H1 (cell line): Measurements from ENCODE around the gene C6orf163. TPM values are rescaled to one million over a fixed set of nuclear protein-coding genes. Genes with fewer than 3 reads are reported as not detected.

Experiments used
- CTCF ChIA-PET: fragments of 300-600 bp; sonication (Branson Sonifier 250); formaldehyde crosslinking; loops from one replicate; lab custom pipeline; 2021; ENCODE audit not compliant: partially characterized antibody; lab: Charles Lee
- POLR2A ChIA-PET: fragments of 300-600 bp; sonication (Branson Sonifier 250); formaldehyde crosslinking; loops from one replicate; lab custom pipeline; 2021; ENCODE audit warnings: inconsistent platforms; ENCODE audit not compliant: partially characterized antibody; lab: Charles Lee
- DNase-seq, 2 experiments: peaks; one replicate each; pipeline versions ENCODE4 v3.0.0 to v3.0.0-alpha.2; 2010 to 2022; ENCODE audit warnings: low spot score in 2 of 2, low read depth in 1 of 2, mixed read lengths in 1 of 2
- FAIRE-seq: peaks from 2 replicates; lab custom pipeline; 2011; peaks lifted over from hg19 to GRCh38; lab: Jason Lieb, UNC
- H2AFZ ChIP-seq: 2 replicates; pipeline ENCODE4 v1.8.1; 2012; ENCODE audit warnings: low read length, inconsistent platforms
- H2AK5ac ChIP-seq: 2 replicates; pipeline ENCODE4 v1.6.1; 2013; ENCODE audit warnings: low read depth, low read length
- H2BK120ac ChIP-seq: replicated peaks from 2 replicates; pipeline ENCODE3; 2013; ENCODE audit warnings: low read depth, low read length, inconsistent platforms
- H2BK12ac ChIP-seq: 2 replicates; pipeline ENCODE4 v1.6.1; 2013; ENCODE audit warnings: low read depth, low read length
- H2BK15ac ChIP-seq: 2 replicates; pipeline ENCODE4 v1.6.1; 2013; ENCODE audit warnings: low read length
- H2BK20ac ChIP-seq: 2 replicates; pipeline ENCODE4 v1.6.1; 2013; ENCODE audit warnings: low read length
- H2BK5ac ChIP-seq: 2 replicates; pipeline ENCODE4 v1.6.1; 2013; ENCODE audit warnings: low read depth, low read length
- H3K14ac ChIP-seq: 2 replicates; pipeline ENCODE4 v1.6.1; 2013; ENCODE audit warnings: inconsistent platforms; ENCODE audit not compliant: insufficient read length
- H3K18ac ChIP-seq: 2 replicates; pipeline ENCODE4 v1.6.1; 2013; ENCODE audit warnings: low read length; ENCODE audit errors: extremely low read depth
- H3K23ac ChIP-seq: 2 replicates; pipeline ENCODE4 v1.6.1; 2013; ENCODE audit warnings: inconsistent platforms; ENCODE audit not compliant: insufficient read length
- H3K23me2 ChIP-seq: 2 replicates; pipeline ENCODE4 v1.6.1; 2013; ENCODE audit warnings: low read depth, low read length
- H3K27ac ChIP-seq: 2 replicates; pipeline ENCODE4 v1.6.1; 2011; ENCODE audit warnings: low read depth, low read length, inconsistent platforms
- H3K27me3 ChIP-seq, 4 experiments: replicated peaks in 1 of 4; 1 replicate in 1 of 4; 2 replicates in 3 of 4; pipeline versions ENCODE4 v1.6.1 to v1.8.1; 2011 to 2013; ENCODE audit warnings: low read length in 3 of 4, mild to moderate bottlenecking in 3 of 4, inconsistent platforms in 2 of 4, mixed read lengths in 2 of 4, moderate library complexity in 1 of 4; ENCODE audit not compliant: control insufficient read depth in 3 of 4, insufficient read depth in 3 of 4; ENCODE audit errors: extremely low read depth in 1 of 4
- H3K36me3 ChIP-seq, 4 experiments: 2 replicates each; pipeline versions ENCODE4 v1.6.1 to v1.8.1; 2011 to 2013; ENCODE audit warnings: mild to moderate bottlenecking in 4 of 4, low read length in 3 of 4, moderate library complexity in 2 of 4, control low read depth in 1 of 4, inconsistent platforms in 1 of 4; ENCODE audit not compliant: insufficient read depth in 4 of 4, control insufficient read depth in 2 of 4
- H3K4ac ChIP-seq: replicated peaks from 2 replicates; pipeline ENCODE3; 2013; ENCODE audit warnings: low read length, low read depth, mixed read lengths, inconsistent platforms; ENCODE audit not compliant: insufficient read length
- H3K4me1 ChIP-seq, 4 experiments: replicated peaks in 1 of 4; 1 replicate in 1 of 4; 2 replicates in 3 of 4; pipeline versions ENCODE4 v1.6.1 to v1.8.1; 2011 to 2013; ENCODE audit warnings: low read length in 3 of 4, inconsistent platforms in 2 of 4, mixed read lengths in 1 of 4; ENCODE audit not compliant: insufficient read depth in 4 of 4, control insufficient read depth in 3 of 4
- H3K4me2 ChIP-seq, 2 experiments: 2 replicates each; pipeline versions ENCODE4 v1.6.1 to v1.8.1; 2011 to 2013; ENCODE audit warnings: low read depth in 2 of 2, low read length in 2 of 2, control low read depth in 1 of 2, inconsistent platforms in 1 of 2, mild to moderate bottlenecking in 1 of 2; ENCODE audit not compliant: insufficient read depth in 1 of 2
- H3K4me3 ChIP-seq, 4 experiments: fragments of 200-600, 300-600 bp in 1 of 4; sonication (generic), shearing (Covaris generic), sonication (Bioruptor Twin) in 1 of 4; 2 replicates each; pipeline versions ENCODE4 v1.5.1 to v1.8.1; 2011 to 2016; ENCODE audit warnings: low read length in 4 of 4, low read depth in 3 of 4, control low read depth in 2 of 4, inconsistent platforms in 2 of 4, mild to moderate bottlenecking in 2 of 4, mixed read lengths in 1 of 4, moderate library complexity in 1 of 4; ENCODE audit not compliant: insufficient read depth in 2 of 4; ENCODE audit errors: extremely low read depth in 1 of 4
- H3K56ac ChIP-seq: replicated peaks from 2 replicates; pipeline ENCODE3; 2013; ENCODE audit warnings: low read depth, mild to moderate bottlenecking, mixed read lengths, low read length, inconsistent platforms; ENCODE audit not compliant: insufficient read length
- H3K79me1 ChIP-seq: 2 replicates; pipeline ENCODE4 v1.6.1; 2013; ENCODE audit warnings: low read depth, low read length, control low read depth
- H3K79me2 ChIP-seq, 2 experiments: 2 replicates each; pipeline versions ENCODE4 v1.6.1 to v1.8.1; 2012 to 2013; ENCODE audit warnings: low read length in 2 of 2, mild to moderate bottlenecking in 2 of 2, inconsistent platforms in 1 of 2; ENCODE audit not compliant: insufficient read depth in 2 of 2, control insufficient read depth in 1 of 2
- H3K9ac ChIP-seq, 4 experiments: replicated peaks in 1 of 4; 1 replicate in 1 of 4; 2 replicates in 3 of 4; pipeline versions ENCODE4 v1.6.1 to v1.8.1; 2011 to 2013; ENCODE audit warnings: low read depth in 3 of 4, low read length in 3 of 4, control low read depth in 2 of 4, mild to moderate bottlenecking in 2 of 4, moderate library complexity in 2 of 4, inconsistent platforms in 1 of 4; ENCODE audit errors: extremely low read depth in 1 of 4
- H3K9me3 ChIP-seq, 2 experiments: 2 replicates each; pipeline versions ENCODE4 v1.6.1 to v1.8.1; 2012 to 2013; ENCODE audit warnings: mild to moderate bottlenecking in 2 of 2, moderate library complexity in 2 of 2, control low read depth in 1 of 2, inconsistent platforms in 1 of 2, low read depth in 1 of 2, low read length in 1 of 2, mixed read lengths in 1 of 2; ENCODE audit not compliant: insufficient read depth in 2 of 2
- H4K20me1 ChIP-seq, 2 experiments: replicated peaks in 1 of 2; 2 replicates each; pipeline versions ENCODE3 to v1.8.1; 2011 to 2013; ENCODE audit warnings: inconsistent platforms in 2 of 2, low read length in 2 of 2, mild to moderate bottlenecking in 1 of 2; ENCODE audit not compliant: insufficient read depth in 2 of 2, control insufficient read depth in 1 of 2
- H4K5ac ChIP-seq: 2 replicates; pipeline ENCODE4 v1.6.1; 2013; ENCODE audit warnings: low read length, low read depth, mixed read lengths, inconsistent platforms; ENCODE audit not compliant: insufficient read length
- H4K8ac ChIP-seq: 2 replicates; pipeline ENCODE4 v1.8.0; 2013; ENCODE audit warnings: mild to moderate bottlenecking, moderate library complexity, low read length, inconsistent platforms; ENCODE audit not compliant: insufficient read depth; ENCODE audit errors: extremely low read depth
- H4K91ac ChIP-seq: replicated peaks from 2 replicates; pipeline ENCODE3; 2013; ENCODE audit warnings: low read length, mixed read lengths, inconsistent platforms; ENCODE audit not compliant: insufficient read length
- ATF3 ChIP-seq: IDR thresholded peaks from 2 replicates; pipeline ENCODE4 v1.6.1; 2011; ENCODE audit warnings: low read depth, mild to moderate bottlenecking, low read length; ENCODE audit not compliant: insufficient read depth
- CREB1 ChIP-seq: IDR thresholded peaks from 2 replicates; pipeline ENCODE4 v1.6.1; 2012; ENCODE audit warnings: inconsistent platforms
- GTF2F1 ChIP-seq: IDR thresholded peaks from 2 replicates; pipeline ENCODE4 v1.6.1; 2012; ENCODE audit warnings: low read depth, low read length, improper control_type of control experiment, borderline replicate concordance
- KDM4A ChIP-seq: IDR thresholded peaks from one replicate; pipeline ENCODE4 v1.7.1; 2012; ENCODE audit warnings: low read depth, mild to moderate bottlenecking, moderate library complexity, low read length, inconsistent platforms; ENCODE audit not compliant: severe bottlenecking
- KDM5A ChIP-seq: fragments of 200-600 bp; IDR thresholded peaks from 2 replicates; pipeline ENCODE4 v1.7.1; 2012; ENCODE audit warnings: mild to moderate bottlenecking, low read length, inconsistent platforms, mixed read lengths
- NRF1 ChIP-seq: IDR thresholded peaks from 2 replicates; pipeline ENCODE4 v1.6.1; 2011; ENCODE audit warnings: mild to moderate bottlenecking, low read depth, low read length, improper control_type of control experiment
- POU5F1 ChIP-seq: IDR thresholded peaks from 2 replicates; pipeline ENCODE4 v1.6.1; 2011; ENCODE audit warnings: low read depth, mild to moderate bottlenecking, low read length, moderate library complexity
- SAP30 ChIP-seq: fragments of 300-600 bp; sonication (generic); IDR thresholded peaks from 2 replicates; pipeline ENCODE4 v1.7.1; 2012; ENCODE audit warnings: low read length, moderate library complexity, mild to moderate bottlenecking, inconsistent platforms; ENCODE audit not compliant: insufficient read depth, insufficient replicate concordance
- SP2 ChIP-seq: IDR thresholded peaks from 2 replicates; pipeline ENCODE4 v1.6.1; 2012; ENCODE audit warnings: mild to moderate bottlenecking, low read length, inconsistent platforms
- TEAD4 ChIP-seq: IDR thresholded peaks from 2 replicates; pipeline ENCODE4 v1.6.1; 2012; ENCODE audit warnings: low read depth, low read length, inconsistent platforms, mixed read lengths
- USF2 ChIP-seq: IDR thresholded peaks from 2 replicates; pipeline ENCODE4 v1.6.1; 2011; ENCODE audit warnings: low read length, improper control_type of control experiment
- WGBS, 2 experiments: shearing (Covaris generic) in 1 of 2; methylation state at CpG; one replicate each; pipeline versions ENCODE4 v1.1.6 to v1.1.7; 2013 to 2015; ENCODE audit warnings: low lambda C conversion rate in 2 of 2, mixed read lengths in 2 of 2, inconsistent platforms in 1 of 2, low coverage in 1 of 2, missing lambda C conversion rate in 1 of 2; ENCODE audit not compliant: insufficient replicate concordance in 2 of 2, insufficient coverage in 1 of 2, insufficient read length in 1 of 2; ENCODE audit errors: extremely low coverage in 1 of 2, missing lambda C conversion rate in 1 of 2; 5-methylcytosine and 5-hydroxymethylcytosine counted together
- polyA plus RNA-seq, 7 experiments: library from polyadenylated mRNA; depleted of rRNA in 3 of 7; stranded (reverse) in 5 of 7; unstranded in 2 of 7; fragments of >200 nt in 5 of 7; fragments of 200-250 nt in 2 of 7; gene quantifications; 1 replicate in 5 of 7; 2 replicates in 1 of 7; 4 replicates in 1 of 7; pipeline versions ENCODE4 v1.2.1 to v1.2.3, GENCODE V29; 2011 to 2013; ENCODE audit warnings: missing spikeins in 2 of 7, mixed read lengths in 2 of 7
- total RNA-seq: library from RNA; stranded (reverse); fragmentation: NEBNext Ultra II Directional; extraction: Animal tissue kit (Norgen Biotek cat#: 25700); gene quantifications from 2 replicates; pipeline ENCODE4 v1.2.1, GENCODE V29; 2021

Gene C6orf163
- total and polyA plus RNA-seq, 2 of the 8 experiments (the other 6 are each of a cell fraction or from before 2014, with no cell fraction given): 0.36 to 1.5 TPM

- Histone ChIP-seq H3K23ac (no peak overlapping the region), H3K79me1 (no peaks in the 10 kb centered on the region), H3K9ac (no peak overlapping the region), H3K4ac (no peak overlapping the region), H3K9me3 (no peaks in the 10 kb centered on the region), H2BK15ac (no peak overlapping the region), H2AFZ (no peak overlapping the region), H4K20me1 (no peaks in the 10 kb centered on the region), H4K8ac (no peak overlapping the region), H2BK120ac (no peak overlapping the region), H3K27ac (no peak overlapping the region), H3K4me3 (no peak overlapping the region), H3K36me3 (no peaks in the 10 kb centered on the region), H3K18ac (no peak overlapping the region), H3K23me2 (no peaks in the 10 kb centered on the region), H3K4me1 (no peaks in the 10 kb centered on the region), H3K27me3 (no peaks in the 10 kb centered on the region), H2BK5ac (no peak overlapping the region), H4K5ac (no peak overlapping the region), H2BK12ac (no peak overlapping the region), H2BK20ac (no peak overlapping the region), H3K4me2 (no peak overlapping the region), H3K56ac (no peak overlapping the region), H2AK5ac (no peak overlapping the region), H4K91ac (no peak overlapping the region), H3K14ac (no peak overlapping the region), H3K79me2 (no peaks in the 10 kb centered on the region)
- CTCF ChIA-PET: interaction anchor here (0.6 kb wide), 1 partner anchor 9 kb away, joined by 3 read pairs; no protein-coding TSS in a partner anchor
- DNase-seq (no peak), FAIRE-seq (no peak)
- 88% methylated on average over 10 of the region's 10 CpGs; no CpG with 5 or more reads in 1 of the 2 experiments for WGBS, 2 experiments
- POLR2A ChIA-PET: no interaction called here
- no peak for TF ChIP-seq POU5F1
- TF ChIP-seq KDM4A: no peak
- no peak for TF ChIP-seq SAP30
- no peak for TF ChIP-seq GTF2F1
- TF ChIP-seq TEAD4: no peak
- TF ChIP-seq ATF3: no peak
- no peak for TF ChIP-seq NRF1
- no peak for TF ChIP-seq KDM5A
- TF ChIP-seq USF2: no peak
- no peak for TF ChIP-seq SP2
- TF ChIP-seq CREB1: no peak
These were observed 52.2 kb downstream of the C6orf163 start for GRCh38 chr6:87396595-87397392.
